GM12873 (cell line): ENCODE measurements around the gene SLC15A5.

Source experiments
- CTCF ChIP-seq: IDR thresholded peaks from 2 replicates; pipeline ENCODE4 v1.5.1; 2012; ENCODE audit warnings: low read depth, mild to moderate bottlenecking, moderate library complexity, low read length, control low read depth; ENCODE audit not compliant: insufficient read depth; ENCODE audit errors: missing control alignments

SLC15A5 gene

DNA sequence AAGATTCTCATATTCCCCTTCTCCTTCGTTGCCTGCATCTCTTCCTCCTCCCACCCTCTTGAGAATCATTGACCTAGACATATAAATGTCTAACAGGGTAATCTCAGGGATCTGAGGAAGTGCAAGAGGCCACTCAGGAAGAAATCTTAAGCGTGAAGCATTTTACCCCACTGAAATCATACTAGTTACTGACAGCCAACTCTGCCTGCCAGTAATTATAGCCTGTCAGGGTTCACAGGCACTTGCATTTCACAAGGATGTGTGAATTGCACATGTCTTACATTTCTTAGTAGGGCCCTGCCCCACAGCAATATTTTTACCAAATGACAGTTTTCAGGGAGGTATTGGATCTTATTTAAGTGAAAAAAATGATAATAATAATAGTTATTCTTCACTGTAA, 127.2 kb downstream of the SLC15A5 start:
- no peak for TF ChIP-seq CTCF

DNA sequence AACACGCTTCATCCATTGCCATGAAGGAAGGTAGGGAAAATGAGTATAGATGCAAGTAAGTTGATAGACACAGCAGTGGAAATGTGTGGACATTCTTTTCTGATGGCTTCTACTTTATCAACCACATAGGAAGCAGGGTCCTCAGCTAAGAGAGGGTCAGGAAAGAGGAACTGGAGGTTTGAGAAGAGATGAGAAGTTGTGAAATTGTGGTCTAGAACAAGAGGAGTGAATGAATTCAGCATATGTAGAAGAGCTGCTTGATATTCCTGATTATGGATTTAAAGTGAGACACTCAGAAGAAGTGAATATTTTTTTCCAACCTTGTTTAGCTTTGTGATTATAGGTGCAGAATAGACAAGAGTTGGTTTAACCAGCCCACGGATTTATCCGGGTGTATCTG, 128.5 kb downstream of the SLC15A5 start:
- TF ChIP-seq CTCF: no peak
